Measurements from ENCODE around the gene SF3B2. TPM values are rescaled to one million over a fixed set of nuclear protein-coding genes. Genes with fewer than 3 reads are reported as not detected.
"Not testable (repeated sequence)": the region's sequence is repeated elsewhere in the genome, so short reads cannot be mapped to it uniquely, and the experiment has no call there.

Gene SF3B2
- polyA plus RNA-seq, 2 of the 4 experiments (the other 2 are of a cell fraction) = 108 to 182 TPM

GRCh38 chr11:66089067-66089466 lies 36.9 kb downstream of the SF3B2 start:
- Histone ChIP-seq H3K27ac (no peak overlapping the region), H3K4me1 (peaks cover 22% of the 10 kb centered on the region), H3K9me3 (no peaks in the 10 kb centered on the region), H3K4me2 (no peak overlapping the region), H3K4me3 (no peak overlapping the region)
- FAIRE-seq (no peak), DNase-seq (ENCODE audit: low read depth in 1 of 2, low spot score in 1 of 2) (no peak), ATAC-seq (no peak)
- CTCF ChIA-PET = interaction anchor here (2.5 kb wide), 1 partner anchor 13 kb away, joined by 5 read pairs; no protein-coding TSS in a partner anchor
- 89% methylated on average over 3 of the region's 3 CpGs for WGBS (ENCODE audit: missing lambda C conversion rate)
- TF ChIP-seq SMC3 (IDR thresholded peaks at IDR 0.05) (no peak), ZSCAN20 (CRISPR knock-in tag; IDR thresholded peaks at IDR 0.05) (no peak), BHLHE40 (IDR thresholded peaks at IDR 0.05; ENCODE audit: low read depth, low read length) (no peak), HDAC2 (IDR thresholded peaks at IDR 0.05) (no peak), REST (IDR thresholded peaks at IDR 0.05) (no peak), USF2 (IDR thresholded peaks at IDR 0.05) (no peak)
- POLR2A ChIA-PET = no interaction called here

- CTCF ChIA-PET = interaction anchor here (1.2 to 2.5 kb wide), 2 partner anchors 12 to 43 kb away, joined by 3 to 5 read pairs; no protein-coding TSS in a partner anchor
- no peak overlapping the region for H3K4me2 ChIP-seq
These were observed 38.1 kb downstream of the SF3B2 start for GRCh38 chr11:66090288-66090687.

GRCh38 chr11:66092125-66092524 lies 40.0 kb downstream of the SF3B2 start:
- DNase-seq (ENCODE audit: low read depth in 1 of 2, low spot score in 1 of 2); FAIRE-seq; POLR2A ChIA-PET; H3K4me2 ChIP-seq; CTCF ChIA-PET; ATAC-seq; H3K9me3 ChIP-seq; H3K4me3 ChIP-seq; H3K27ac ChIP-seq; H3K4me1 ChIP-seq: not testable (repeated sequence)
- 96% methylated on average over 2 of the region's 2 CpGs for WGBS (ENCODE audit: missing lambda C conversion rate)

More at GRCh38 chr11:66090288-66090687, 38.1 kb downstream of the SF3B2 start:
- 71% methylated on average over 4 of the region's 4 CpGs for WGBS (ENCODE audit: missing lambda C conversion rate)
- no peak for TF ChIP-seq HOXB5 (CRISPR knock-in tag; IDR thresholded peaks at IDR 0.05)
- no peak for TF ChIP-seq FOXS1 (CRISPR knock-in tag; IDR thresholded peaks at IDR 0.05)
- no peak for TF ChIP-seq KDM5A (IDR thresholded peaks at IDR 0.05)
- no peak for TF ChIP-seq RFX5 (IDR thresholded peaks at IDR 0.05)
- TF ChIP-seq TFCP2L1 (CRISPR knock-in tag; IDR thresholded peaks at IDR 0.05) = no peak
- TF ChIP-seq E2F6 (IDR thresholded peaks at IDR 0.05; ENCODE audit: borderline replicate concordance, low read depth) = no peak
- no peak for TF ChIP-seq PHF8 (IDR thresholded peaks at IDR 0.05; ENCODE audit: borderline replicate concordance, low read depth)
- TF ChIP-seq KDM1A (IDR thresholded peaks at IDR 0.05; ENCODE audit: low read depth) = no peak
- TF ChIP-seq POLR2AphosphoS2 (conservative IDR thresholded peaks at IDR 0.05; ENCODE audit: low read length) = no peak
- TF ChIP-seq HMGXB4 (CRISPR knock-in tag; IDR thresholded peaks at IDR 0.05; ENCODE audit: borderline replicate concordance) = no peak
- TF ChIP-seq CTCF (IDR thresholded peaks at IDR 0.05) = no peak
- no peak for TF ChIP-seq EHF (CRISPR knock-in tag; IDR thresholded peaks at IDR 0.05)
- TF ChIP-seq SREBF2 (IDR thresholded peaks at IDR 0.05) = no peak
- TF ChIP-seq GATA3 (IDR thresholded peaks at IDR 0.05; ENCODE audit: borderline replicate concordance) = no peak
- no peak for TF ChIP-seq FOSL2 (IDR thresholded peaks at IDR 0.05)
- no peak for TF ChIP-seq FOSL2 (CRISPR knock-in tag; IDR thresholded peaks at IDR 0.05)
- no peak for TF ChIP-seq CBX8 (IDR thresholded peaks at IDR 0.05)
- TF ChIP-seq ZSCAN20 (CRISPR knock-in tag; IDR thresholded peaks at IDR 0.05) = no peak
- no peak for TF ChIP-seq BHLHE40 (IDR thresholded peaks at IDR 0.05; ENCODE audit: low read depth, low read length)
- no peak for TF ChIP-seq ESRRA (IDR thresholded peaks at IDR 0.05; ENCODE audit: borderline replicate concordance, low read length)
- peak overlapping the region in 1 of 2 experiments; percentile 27; a peak in 1 of 6 replicates for H3K27ac ChIP-seq
- H3K4me1 ChIP-seq = peaks cover 10% of the 10 kb centered on the region
- no peak for FAIRE-seq
- ATAC-seq = no peak
- POLR2A ChIA-PET = no interaction called here
- H3K4me3 ChIP-seq = no peak overlapping the region
- DNase-seq (ENCODE audit: low read depth in 1 of 2, low spot score in 1 of 2) = no peak
- H3K9me3 ChIP-seq = no peaks in the 10 kb centered on the region

All from A549 (cell line).